Measurements from ENCODE around the gene CORO7. TPM values are rescaled to one million over a fixed set of nuclear protein-coding genes. Genes with fewer than 3 reads are reported as not detected.

The CORO7 gene
- total and polyA plus RNA-seq, 2 donors (not counting 1 experiment from before 2014, with no cell fraction given) = 117 to 230 TPM

DNA sequence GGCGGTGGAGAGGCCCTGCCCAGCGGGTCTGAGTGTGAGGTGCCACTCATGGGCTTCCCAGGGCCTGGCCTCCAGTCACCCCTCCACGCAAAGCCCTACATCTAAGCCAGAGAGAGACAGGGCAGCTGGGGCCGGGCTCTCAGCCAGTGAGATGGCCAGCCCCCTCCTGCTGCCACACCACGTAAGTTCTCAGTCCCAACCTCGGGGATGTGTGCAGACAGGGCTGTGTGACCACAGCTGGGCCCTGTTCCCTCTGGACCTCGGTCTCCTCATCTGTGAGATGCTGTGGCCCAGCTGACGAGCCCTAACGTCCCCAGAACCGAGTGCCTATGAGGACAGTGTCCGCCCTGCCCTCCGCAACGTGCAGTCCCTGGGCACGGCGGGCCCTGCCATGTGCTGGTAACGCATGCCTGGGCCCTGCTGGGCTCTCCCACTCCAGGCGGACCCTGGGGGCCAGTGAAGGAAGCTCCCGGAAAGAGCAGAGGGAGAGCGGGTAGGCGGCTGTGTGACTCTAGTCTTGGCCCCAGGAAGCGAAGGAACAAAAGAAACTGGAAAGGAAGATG is 33.5 kb downstream of the CORO7 start:
- Histone ChIP-seq H3K4me2 (replicated peaks; ENCODE audit: low read depth, low read length, poor library complexity, severe bottlenecking) (no peak overlapping the region), H4K20me1 (ENCODE audit: control insufficient read depth, insufficient read depth, low read length, poor library complexity, severe bottlenecking) (peaks cover 98% of the 10 kb centered on the region), H3K27ac (ENCODE audit: low read length in 2 of 2) (no peak overlapping the region), H2AFZ (ENCODE audit: insufficient read depth, low read depth, low read length, poor library complexity, severe bottlenecking) (no peak overlapping the region), H3K4me3 (ENCODE audit: control extremely low read depth in 1 of 5, extremely low read depth in 1 of 5, insufficient read depth in 1 of 5, low read depth in 2 of 5, low read length in 4 of 5) (no peak overlapping the region), H3K27me3 (replicated peaks in 1 of 4; ENCODE audit: control extremely low read depth in 1 of 4, control insufficient read depth in 3 of 4, insufficient read depth in 4 of 4, low read length in 3 of 4) (no peaks in the 10 kb centered on the region), H3K9me3 (ENCODE audit: control extremely low read depth in 1 of 3, control insufficient read depth in 2 of 3, insufficient read depth in 1 of 3, low read length in 2 of 3) (no peaks in the 10 kb centered on the region), H3K79me2 (ENCODE audit: control insufficient read depth, insufficient read depth, low read length) (peaks cover 37% of the 10 kb centered on the region), H3K9ac (ENCODE audit: low read length) (no peak overlapping the region), H3K36me3 (replicated peaks in 1 of 2; ENCODE audit: control extremely low read depth in 1 of 2, control insufficient read depth in 1 of 2, extremely low read depth in 1 of 2, insufficient read depth in 2 of 2, low read length in 1 of 2) (peaks cover 0 to 63% of the 10 kb centered on the region in 2 experiments), H3K4me1 (ENCODE audit: control insufficient read depth in 2 of 2, insufficient read depth in 2 of 2, low read length in 2 of 2) (no peaks in the 10 kb centered on the region)
- Mint-ChIP-seq H3K9me3 (ENCODE audit: insufficient read depth) (no peaks in the 10 kb centered on the region), H3K27me3 (no peaks in the 10 kb centered on the region), H3K4me1 (peaks cover under 1% of the 10 kb centered on the region), H3K4me3 (no peak overlapping the region), H3K27ac (no peak overlapping the region)
- intact Hi-C loops (cut with micrococcal nuclease) = no loop called here
- no peak for TF ChIP-seq EZH2 (IDR thresholded peaks at IDR 0.05; ENCODE audit: borderline replicate concordance, insufficient read depth, low read depth, low read length, poor library complexity, severe bottlenecking)
- TF ChIP-seq, protein P1, sequence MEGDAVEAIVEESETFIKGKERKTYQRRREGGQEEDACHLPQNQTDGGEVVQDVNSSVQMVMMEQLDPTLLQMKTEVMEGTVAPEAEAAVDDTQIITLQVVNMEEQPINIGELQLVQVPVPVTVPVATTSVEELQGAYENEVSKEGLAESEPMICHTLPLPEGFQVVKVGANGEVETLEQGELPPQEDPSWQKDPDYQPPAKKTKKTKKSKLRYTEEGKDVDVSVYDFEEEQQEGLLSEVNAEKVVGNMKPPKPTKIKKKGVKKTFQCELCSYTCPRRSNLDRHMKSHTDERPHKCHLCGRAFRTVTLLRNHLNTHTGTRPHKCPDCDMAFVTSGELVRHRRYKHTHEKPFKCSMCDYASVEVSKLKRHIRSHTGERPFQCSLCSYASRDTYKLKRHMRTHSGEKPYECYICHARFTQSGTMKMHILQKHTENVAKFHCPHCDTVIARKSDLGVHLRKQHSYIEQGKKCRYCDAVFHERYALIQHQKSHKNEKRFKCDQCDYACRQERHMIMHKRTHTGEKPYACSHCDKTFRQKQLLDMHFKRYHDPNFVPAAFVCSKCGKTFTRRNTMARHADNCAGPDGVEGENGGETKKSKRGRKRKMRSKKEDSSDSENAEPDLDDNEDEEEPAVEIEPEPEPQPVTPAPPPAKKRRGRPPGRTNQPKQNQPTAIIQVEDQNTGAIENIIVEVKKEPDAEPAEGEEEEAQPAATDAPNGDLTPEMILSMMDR (IDR thresholded peaks at IDR 0.05) = no peak
- DNase-seq = no peak
- ChIA-PET POLR2A (no interaction called here), CTCF (no interaction called here)
- ATAC-seq (ENCODE audit: low read depth) = no peak
- WGBS (ENCODE audit: insufficient coverage) = 97% methylated on average over 17 of the region's 21 CpGs

- WGBS (ENCODE audit: insufficient coverage) = 98% methylated on average over 55 of the region's 55 CpGs
- Histone ChIP-seq H3K9me3 (ENCODE audit: control extremely low read depth in 1 of 3, control insufficient read depth in 2 of 3, insufficient read depth in 1 of 3, low read length in 2 of 3) (no peaks in the 10 kb centered on the region), H3K27me3 (replicated peaks in 1 of 4; ENCODE audit: control extremely low read depth in 1 of 4, control insufficient read depth in 3 of 4, insufficient read depth in 4 of 4, low read length in 3 of 4) (no peaks in the 10 kb centered on the region), H3K27ac (ENCODE audit: low read length in 2 of 2) (no peak overlapping the region), H4K20me1 (ENCODE audit: control insufficient read depth, insufficient read depth, low read length, poor library complexity, severe bottlenecking) (peaks cover 98% of the 10 kb centered on the region), H3K9ac (ENCODE audit: low read length) (no peak overlapping the region), H3K4me3 (ENCODE audit: control extremely low read depth in 1 of 5, extremely low read depth in 1 of 5, insufficient read depth in 1 of 5, low read depth in 2 of 5, low read length in 4 of 5) (no peak overlapping the region), H3K4me1 (ENCODE audit: control insufficient read depth in 2 of 2, insufficient read depth in 2 of 2, low read length in 2 of 2) (no peaks in the 10 kb centered on the region), H3K36me3 (replicated peaks in 1 of 2; ENCODE audit: control extremely low read depth in 1 of 2, control insufficient read depth in 1 of 2, extremely low read depth in 1 of 2, insufficient read depth in 2 of 2, low read length in 1 of 2) (peaks cover 0 to 56% of the 10 kb centered on the region in 2 experiments), H3K79me2 (ENCODE audit: control insufficient read depth, insufficient read depth, low read length) (peaks cover 34% of the 10 kb centered on the region), H2AFZ (ENCODE audit: insufficient read depth, low read depth, low read length, poor library complexity, severe bottlenecking) (no peak overlapping the region), H3K4me2 (replicated peaks; ENCODE audit: low read depth, low read length, poor library complexity, severe bottlenecking) (no peak overlapping the region)
- POLR2A ChIA-PET = no interaction called here
- no peaks in the 10 kb centered on the region for H3K27me3 Mint-ChIP-seq
- CTCF ChIA-PET = no interaction called here
- no peak overlapping the region for H3K27ac Mint-ChIP-seq
- no peak for TF ChIP-seq EZH2 (IDR thresholded peaks at IDR 0.05; ENCODE audit: borderline replicate concordance, insufficient read depth, low read depth, low read length, poor library complexity, severe bottlenecking)
- TF ChIP-seq, protein P1 (IDR thresholded peaks at IDR 0.05) = no peak
- no peak overlapping the region for H3K4me3 Mint-ChIP-seq
- H3K9me3 Mint-ChIP-seq (ENCODE audit: insufficient read depth) = no peaks in the 10 kb centered on the region
- DNase-seq (no peak), ATAC-seq (ENCODE audit: low read depth) (no peak)
- H3K4me1 Mint-ChIP-seq = peaks cover 2% of the 10 kb centered on the region
- intact Hi-C loops (cut with micrococcal nuclease) = no loop called here
These were observed 34.2 kb downstream of the CORO7 start for GRCh38 chr16:4381935-4382794.
